ENCODE results near the gene NDFIP2. TPM values are rescaled to one million over a fixed set of nuclear protein-coding genes. Genes with fewer than 3 reads are reported as not detected.

The NDFIP2 gene
- total and polyA plus RNA-seq, 10 of the 15 experiments (the other 5 are each of a cell fraction or from before 2014, with no cell fraction given): 17.9 to 57.2 (median 30.6) TPM

DNA sequence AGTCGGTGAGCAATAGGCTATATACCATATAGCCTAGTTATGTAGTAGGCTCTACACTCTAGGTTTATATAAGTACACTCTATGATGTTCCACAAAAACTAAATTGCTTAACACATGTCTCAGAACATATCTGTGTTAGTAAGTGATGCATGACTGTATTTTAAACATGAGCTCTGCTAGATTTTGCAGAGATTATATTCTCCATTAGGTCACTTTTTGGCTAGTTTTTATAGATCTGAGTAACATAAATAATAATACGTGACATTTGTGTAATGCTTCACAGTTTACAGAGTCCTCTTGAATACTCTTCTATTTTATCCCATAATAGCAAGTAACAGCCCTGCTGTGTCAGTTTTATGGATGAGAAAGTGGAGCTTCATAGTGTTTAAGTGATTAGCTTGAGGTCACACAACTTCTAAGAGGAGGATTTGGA is 47.8 kb downstream of the NDFIP2 start:
- POLR2A ChIA-PET: interaction anchor here (0.5 kb wide), 1 partner anchor 47 kb away, joined by 8 read pairs; no protein-coding TSS in a partner anchor
- Histone ChIP-seq H3K36me3 (ENCODE audit: control insufficient read depth in 2 of 2, insufficient read depth in 2 of 2, low read length in 1 of 2) (no peaks in the 10 kb centered on the region; a peak in 2 of 4 replicates), H3K27ac (ENCODE audit: control insufficient read depth, insufficient read depth) (no peak overlapping the region), H3K9ac (ENCODE audit: control insufficient read depth, insufficient read depth, low read length) (no peak overlapping the region), H3K4me1 (ENCODE audit: control insufficient read depth, insufficient read depth, low read length) (peaks cover 6% of the 10 kb centered on the region; the same call in 1 of the 2 replicates), H3K9me3 (replicated peaks; ENCODE audit: control insufficient read depth, insufficient read depth, low read length) (no peaks in the 10 kb centered on the region), H4K20me1 (ENCODE audit: control insufficient read depth, insufficient read depth) (no peaks in the 10 kb centered on the region), H3K4me3 (no peak overlapping the region), H3K4me2 (ENCODE audit: control insufficient read depth, insufficient read depth) (no peak overlapping the region), H3K27me3 (replicated peaks in 1 of 2; ENCODE audit: control insufficient read depth in 2 of 2, insufficient read depth in 2 of 2, low read length in 1 of 2) (no peaks in the 10 kb centered on the region), H3K79me2 (ENCODE audit: control insufficient read depth, insufficient read depth, low read length) (no peaks in the 10 kb centered on the region), H2AFZ (ENCODE audit: control insufficient read depth, low read depth, low read length) (no peak overlapping the region)
- in situ Hi-C loops (cut with MboI): no loop called here
- 93% methylated on average over 2 of the region's 2 CpGs for WGBS (ENCODE audit: insufficient coverage, insufficient replicate concordance, low lambda C conversion rate, missing lambda C conversion rate)
- SMC1A ChIA-PET (ENCODE audit: uncharacterized antibody, unreplicated experiment): interaction anchor here (0.6 to 5.7 kb wide), 12 partner anchors 8 to 105 kb away, joined by 3 to 45 read pairs (median 6); partner anchors contain the start of gene NDFIP2
- CTCF ChIA-PET: interaction anchor here (0.6 to 18.3 kb wide), 9 partner anchors 12 to 137 kb away, joined by 3 to 564 read pairs (median 3); no protein-coding TSS in a partner anchor
- ATAC-seq: no peak
- DNase-seq (ENCODE audit: low read depth, low spot score): no peak
- FAIRE-seq: no peak
- intact Hi-C loops (cut with micrococcal nuclease; ENCODE audit: unreplicated experiment): no loop called here
- BruUV-seq (replicated peaks): no TSS peak
- TF ChIP-seq RFX5 (IDR thresholded peaks at IDR 0.05; ENCODE audit: low read depth, low read length) (no peak), EP300 (IDR thresholded peaks at IDR 0.05; ENCODE audit: borderline replicate concordance in 1 of 2, control insufficient read depth in 1 of 2, low read depth in 2 of 2, low read length in 2 of 2) (no peak), RBBP5 (conservative IDR thresholded peaks at IDR 0.05) (no peak), BCL11A (IDR thresholded peaks at IDR 0.05; ENCODE audit: low read depth, low read length) (no peak)
- RAD21 ChIA-PET (ENCODE audit: unreplicated experiment): interaction anchor here (2.0 to 7.8 kb wide), 2 partner anchors 13 to 104 kb away, joined by 7 to 57 read pairs; no protein-coding TSS in a partner anchor

DNA sequence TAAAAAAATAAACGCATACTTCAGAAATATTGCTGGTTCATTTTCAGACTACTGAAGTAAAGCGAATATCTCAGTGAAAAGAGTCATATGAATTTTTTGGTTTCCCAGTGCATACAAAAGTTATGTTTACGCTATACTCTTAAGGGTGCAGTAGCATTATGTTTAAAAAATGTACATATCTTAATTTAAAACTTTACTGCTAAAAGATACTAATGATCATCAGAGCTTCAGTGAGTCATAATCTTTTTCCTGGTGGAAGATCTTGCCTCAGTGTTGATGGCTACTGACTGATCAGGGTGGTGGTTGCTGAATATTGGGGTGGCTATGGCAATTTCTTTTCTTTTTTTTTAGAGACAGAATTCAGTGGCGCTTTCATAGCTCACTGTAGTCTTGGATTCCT is 48.9 kb downstream of the NDFIP2 start:
- FAIRE-seq (no peak), ATAC-seq (no peak), DNase-seq (ENCODE audit: low read depth, low spot score) (no peak)
- intact Hi-C loops (cut with micrococcal nuclease; ENCODE audit: unreplicated experiment): no loop called here
- Histone ChIP-seq H2AFZ (ENCODE audit: control insufficient read depth, low read depth, low read length) (no peak overlapping the region), H4K20me1 (ENCODE audit: control insufficient read depth, insufficient read depth) (no peaks in the 10 kb centered on the region), H3K4me3 (no peak overlapping the region), H3K27ac (ENCODE audit: control insufficient read depth, insufficient read depth) (no peak overlapping the region), H3K9ac (ENCODE audit: control insufficient read depth, insufficient read depth, low read length) (no peak overlapping the region), H3K79me2 (ENCODE audit: control insufficient read depth, insufficient read depth, low read length) (no peaks in the 10 kb centered on the region), H3K9me3 (replicated peaks; ENCODE audit: control insufficient read depth, insufficient read depth, low read length) (no peaks in the 10 kb centered on the region), H3K27me3 (replicated peaks in 1 of 2; ENCODE audit: control insufficient read depth in 2 of 2, insufficient read depth in 2 of 2, low read length in 1 of 2) (no peaks in the 10 kb centered on the region), H3K4me1 (ENCODE audit: control insufficient read depth, insufficient read depth, low read length) (peaks cover 6% of the 10 kb centered on the region; the same call in 1 of the 2 replicates), H3K36me3 (ENCODE audit: control insufficient read depth in 2 of 2, insufficient read depth in 2 of 2, low read length in 1 of 2) (peaks cover 0 to 3% of the 10 kb centered on the region in 2 experiments; a peak in 2 of 4 replicates), H3K4me2 (ENCODE audit: control insufficient read depth, insufficient read depth) (no peak overlapping the region)
- WGBS (ENCODE audit: insufficient coverage, insufficient replicate concordance, low lambda C conversion rate, missing lambda C conversion rate): 90% methylated on average over 4 of the region's 4 CpGs
- in situ Hi-C loops (cut with MboI): no loop called here
- ChIA-PET RAD21 (ENCODE audit: unreplicated experiment) (interaction anchor here (1.4 to 7.8 kb wide), 3 partner anchors 11 to 105 kb away, joined by 4 to 57 read pairs (median 7); no protein-coding TSS in a partner anchor), POLR2A (interaction anchor here (0.6 kb wide), 2 partner anchors 14 to 72 kb away, joined by 3 read pairs; no protein-coding TSS in a partner anchor), CTCF (interaction anchor here (0.9 to 18.3 kb wide), 5 partner anchors 11 to 102 kb away, joined by 3 to 564 read pairs (median 5); no protein-coding TSS in a partner anchor), SMC1A (ENCODE audit: uncharacterized antibody, unreplicated experiment) (interaction anchor here (1.3 to 5.7 kb wide), 6 partner anchors 10 to 106 kb away, joined by 5 to 45 read pairs (median 14); partner anchors contain the start of gene NDFIP2)
- BruUV-seq (replicated peaks): no TSS peak
- TF ChIP-seq YY1 (IDR thresholded peaks at IDR 0.05; ENCODE audit: low read depth, low read length): no peak
- no peak for TF ChIP-seq IKZF2 (IDR thresholded peaks at IDR 0.05)
- TF ChIP-seq RB1 (IDR thresholded peaks at IDR 0.05; ENCODE audit: borderline replicate concordance): no peak
- TF ChIP-seq, protein P1, sequence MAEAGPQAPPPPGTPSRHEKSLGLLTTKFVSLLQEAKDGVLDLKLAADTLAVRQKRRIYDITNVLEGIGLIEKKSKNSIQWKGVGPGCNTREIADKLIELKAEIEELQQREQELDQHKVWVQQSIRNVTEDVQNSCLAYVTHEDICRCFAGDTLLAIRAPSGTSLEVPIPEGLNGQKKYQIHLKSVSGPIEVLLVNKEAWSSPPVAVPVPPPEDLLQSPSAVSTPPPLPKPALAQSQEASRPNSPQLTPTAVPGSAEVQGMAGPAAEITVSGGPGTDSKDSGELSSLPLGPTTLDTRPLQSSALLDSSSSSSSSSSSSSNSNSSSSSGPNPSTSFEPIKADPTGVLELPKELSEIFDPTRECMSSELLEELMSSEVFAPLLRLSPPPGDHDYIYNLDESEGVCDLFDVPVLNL (IDR thresholded peaks at IDR 0.05; ENCODE audit: low read depth, low read length): no peak
- no peak for TF ChIP-seq LARP7 (IDR thresholded peaks at IDR 0.05)
- TF ChIP-seq ZNF384 (IDR thresholded peaks at IDR 0.05; ENCODE audit: borderline replicate concordance, low read depth, low read length): no peak
- no peak for TF ChIP-seq PAX5 (IDR thresholded peaks at IDR 0.05; ENCODE audit: borderline replicate concordance, low read depth, low read length)
- no peak for TF ChIP-seq ESRRA (IDR thresholded peaks at IDR 0.05; ENCODE audit: low read length)
- TF ChIP-seq ZZZ3 (IDR thresholded peaks at IDR 0.05; ENCODE audit: control insufficient read depth, insufficient read length, low read depth): no peak
- TF ChIP-seq EGR1 (IDR thresholded peaks at IDR 0.05; ENCODE audit: borderline replicate concordance in 1 of 2, low read depth in 2 of 2, low read length in 2 of 2): no peak
- TF ChIP-seq SPI1 (IDR thresholded peaks at IDR 0.05; ENCODE audit: borderline replicate concordance, insufficient read depth, low read depth, low read length): no peak
